Measurements from ENCODE around the gene NACC1. TPM values are rescaled to one million over a fixed set of nuclear protein-coding genes. Genes with fewer than 3 reads are reported as not detected.

NACC1 gene
- total RNA-seq, 2 donors from 2014 or later, result 129 to 138 TPM

GRCh38 chr19:13079542-13079986 is 38.5 kb upstream of the NACC1 start:
- no peaks in the 10 kb centered on the region for H3K36me3 Mint-ChIP-seq
- no peaks in the 10 kb centered on the region for H3K4me1 Mint-ChIP-seq (ENCODE audit: low read depth in 2 of 2)
- no peak overlapping the region for H3K27ac Mint-ChIP-seq
- ATAC-seq, result no peak
- DNase-seq (ENCODE audit: low spot score), result no peak
- H3K27me3 Mint-ChIP-seq, result peaks cover 0 to 5% of the 10 kb centered on the region in 2 donors
- no peak overlapping the region for H3K4me3 Mint-ChIP-seq
- no peaks in the 10 kb centered on the region for H3K9me3 Mint-ChIP-seq

GRCh38 chr19:13082192-13083007 is 35.7 kb upstream of the NACC1 start:
- Mint-ChIP-seq H3K36me3 (no peaks in the 10 kb centered on the region), H3K4me1 (ENCODE audit: low read depth in 2 of 2) (no peaks in the 10 kb centered on the region), H3K27me3 (peaks cover 0 to 10% of the 10 kb centered on the region in 2 donors), H3K4me3 (no peak overlapping the region), H3K27ac (no peak overlapping the region), H3K9me3 (no peaks in the 10 kb centered on the region)
- ATAC-seq (no peak), DNase-seq (ENCODE audit: low spot score) (no peak)

GRCh38 chr19:13083008-13083404 is 35.1 kb upstream of the NACC1 start:
- Mint-ChIP-seq H3K27ac (no peak overlapping the region), H3K4me3 (no peak overlapping the region), H3K4me1 (ENCODE audit: low read depth in 2 of 2) (no peaks in the 10 kb centered on the region), H3K9me3 (no peaks in the 10 kb centered on the region), H3K36me3 (no peaks in the 10 kb centered on the region), H3K27me3 (peaks cover 0 to 8% of the 10 kb centered on the region in 2 donors)
- DNase-seq (ENCODE audit: low spot score) (no peak), ATAC-seq (no peak)

GRCh38 chr19:13083627-13084026 is 34.4 kb upstream of the NACC1 start:
- ATAC-seq (no peak), DNase-seq (ENCODE audit: low spot score) (no peak)
- H3K9me3 Mint-ChIP-seq, result no peaks in the 10 kb centered on the region
- no peaks in the 10 kb centered on the region for H3K36me3 Mint-ChIP-seq
- H3K27me3 Mint-ChIP-seq, result peaks cover 0 to 10% of the 10 kb centered on the region in 2 donors
- H3K4me3 Mint-ChIP-seq, result no peak overlapping the region
- no peak overlapping the region for H3K27ac Mint-ChIP-seq
- no peaks in the 10 kb centered on the region for H3K4me1 Mint-ChIP-seq (ENCODE audit: low read depth in 2 of 2)

GRCh38 chr19:13085666-13086065 is 32.4 kb upstream of the NACC1 start:
- H3K4me1 Mint-ChIP-seq (ENCODE audit: low read depth in 2 of 2), result no peaks in the 10 kb centered on the region
- no peaks in the 10 kb centered on the region for H3K36me3 Mint-ChIP-seq
- no peaks in the 10 kb centered on the region for H3K9me3 Mint-ChIP-seq
- ATAC-seq (no peak), DNase-seq (ENCODE audit: low spot score) (no peak)
- H3K27ac Mint-ChIP-seq, result no peak overlapping the region
- H3K27me3 Mint-ChIP-seq, result peaks cover 0 to 13% of the 10 kb centered on the region in 2 donors
- no peak overlapping the region for H3K4me3 Mint-ChIP-seq

- ATAC-seq (no peak), DNase-seq (ENCODE audit: low spot score) (no peak)
- H3K4me3 Mint-ChIP-seq, result no peak overlapping the region
- peaks cover 0 to 13% of the 10 kb centered on the region in 2 donors for H3K27me3 Mint-ChIP-seq
- no peaks in the 10 kb centered on the region for H3K36me3 Mint-ChIP-seq
- H3K4me1 Mint-ChIP-seq (ENCODE audit: low read depth in 2 of 2), result no peaks in the 10 kb centered on the region
- no peak overlapping the region for H3K27ac Mint-ChIP-seq
- no peaks in the 10 kb centered on the region for H3K9me3 Mint-ChIP-seq
Measured at GRCh38 chr19:13086341-13086740, 31.7 kb upstream of the NACC1 start.

GRCh38 chr19:13087295-13087694 is 30.8 kb upstream of the NACC1 start:
- H3K9me3 Mint-ChIP-seq, result no peaks in the 10 kb centered on the region
- no peak overlapping the region for H3K4me3 Mint-ChIP-seq
- no peaks in the 10 kb centered on the region for H3K4me1 Mint-ChIP-seq (ENCODE audit: low read depth in 2 of 2)
- DNase-seq (ENCODE audit: low spot score), result no peak
- no peak for ATAC-seq
- H3K27me3 Mint-ChIP-seq, result peaks cover 0 to 16% of the 10 kb centered on the region in 2 donors
- H3K27ac Mint-ChIP-seq, result no peak overlapping the region
- H3K36me3 Mint-ChIP-seq, result no peaks in the 10 kb centered on the region

- Mint-ChIP-seq H3K27me3 (peaks cover 0 to 16% of the 10 kb centered on the region in 2 donors), H3K9me3 (no peaks in the 10 kb centered on the region), H3K36me3 (no peaks in the 10 kb centered on the region), H3K4me3 (no peak overlapping the region), H3K4me1 (ENCODE audit: low read depth in 2 of 2) (no peaks in the 10 kb centered on the region), H3K27ac (no peak overlapping the region)
- ATAC-seq, result no peak
- DNase-seq (ENCODE audit: low spot score), result no peak
Measured at GRCh38 chr19:13087795-13088537, 30.1 kb upstream of the NACC1 start.

- peak overlapping the region; percentile 10 for H3K4me3 Mint-ChIP-seq
- H3K4me1 Mint-ChIP-seq (ENCODE audit: low read depth in 2 of 2), result no peaks in the 10 kb centered on the region
- DNase-seq (ENCODE audit: low spot score) (no peak), ATAC-seq (peak in 1 of 2 donors; percentile 41)
- H3K9me3 Mint-ChIP-seq, result no peaks in the 10 kb centered on the region
- peaks cover 0 to 17% of the 10 kb centered on the region in 2 donors for H3K27me3 Mint-ChIP-seq
- H3K27ac Mint-ChIP-seq, result no peak overlapping the region
- H3K36me3 Mint-ChIP-seq, result no peaks in the 10 kb centered on the region
Measured at GRCh38 chr19:13089139-13089856, 28.8 kb upstream of the NACC1 start.

GRCh38 chr19:13089857-13090507 is 28.1 kb upstream of the NACC1 start:
- peaks cover 0 to 19% of the 10 kb centered on the region in 2 donors for H3K27me3 Mint-ChIP-seq
- DNase-seq (ENCODE audit: low spot score) (no peak), ATAC-seq (no peak)
- H3K4me1 Mint-ChIP-seq (ENCODE audit: low read depth in 2 of 2), result no peaks in the 10 kb centered on the region
- no peak overlapping the region for H3K4me3 Mint-ChIP-seq
- H3K27ac Mint-ChIP-seq, result no peak overlapping the region
- H3K9me3 Mint-ChIP-seq, result no peaks in the 10 kb centered on the region
- no peaks in the 10 kb centered on the region for H3K36me3 Mint-ChIP-seq

GRCh38 chr19:13090511-13091231 is 27.4 kb upstream of the NACC1 start:
- DNase-seq (ENCODE audit: low spot score), result no peak
- Mint-ChIP-seq H3K27me3 (peaks cover under 1 to 16% of the 10 kb centered on the region in 2 donors), H3K27ac (no peak overlapping the region), H3K4me3 (no peak overlapping the region), H3K4me1 (ENCODE audit: low read depth in 2 of 2) (no peaks in the 10 kb centered on the region), H3K9me3 (no peaks in the 10 kb centered on the region), H3K36me3 (no peaks in the 10 kb centered on the region)
- no peak for ATAC-seq

- Mint-ChIP-seq H3K4me1 (ENCODE audit: low read depth in 2 of 2) (peaks cover 6% of the 10 kb centered on the region in 2 donors), H3K9me3 (no peaks in the 10 kb centered on the region), H3K36me3 (no peaks in the 10 kb centered on the region), H3K27ac (no peak overlapping the region), H3K27me3 (peaks cover 8 to 20% of the 10 kb centered on the region in 2 donors), H3K4me3 (no peak overlapping the region)
- DNase-seq (ENCODE audit: low spot score) (peak; percentile 58), ATAC-seq (no peak)
Measured at GRCh38 chr19:13091400-13092157, 26.5 kb upstream of the NACC1 start.

Measured in natural killer cell treated with Interleukin-12 subunit alpha and Interleukin-12 subunit beta and Interleukin-15 and Interleukin-18, amount 100 ng/mL, for 72 hours (primary cell).